ENCODE results near the gene CCDC57.

The CCDC57 gene

GRCh38 chr17:82120148-82120547 lies 92.5 kb downstream of the CCDC57 start:
- H3K4me2 ChIP-seq (ENCODE audit: insufficient read depth, low read length) = no peak overlapping the region
- TF ChIP-seq EZH2 (IDR thresholded peaks at IDR 0.05; ENCODE audit: borderline replicate concordance, low read depth, low read length, severe bottlenecking) (no peak), CTCF (IDR thresholded peaks at IDR 0.05; ENCODE audit: borderline replicate concordance, extremely low read depth, low read length, poor library complexity, severe bottlenecking) (no peak)
- no peak overlapping the region for H3K27ac ChIP-seq (ENCODE audit: low read length)
- no peaks in the 10 kb centered on the region for H3K27me3 ChIP-seq (ENCODE audit: insufficient read depth, low read length, poor library complexity)
- peaks cover 26% of the 10 kb centered on the region for H3K36me3 ChIP-seq (ENCODE audit: insufficient read depth, low read length)
- DNase-seq (no peak), ATAC-seq (ENCODE audit: insufficient read depth, low read depth) (no peak)
- no peak overlapping the region for H2AFZ ChIP-seq (ENCODE audit: low read depth, low read length)
- no peaks in the 10 kb centered on the region for H3K4me1 ChIP-seq (ENCODE audit: insufficient read depth, low read length)
- no peaks in the 10 kb centered on the region for H4K20me1 ChIP-seq (ENCODE audit: insufficient read depth, low read length)
- H3K79me2 ChIP-seq (ENCODE audit: insufficient read depth, low read length) = no peaks in the 10 kb centered on the region
- H3K9ac ChIP-seq (ENCODE audit: low read depth, low read length) = no peak overlapping the region
- no peak overlapping the region for H3K4me3 ChIP-seq (ENCODE audit: low read depth in 1 of 2, low read length in 2 of 2)
- H3K9me3 ChIP-seq (ENCODE audit: insufficient read depth, low read length, severe bottlenecking) = no peaks in the 10 kb centered on the region

- Histone ChIP-seq H3K79me2 (ENCODE audit: insufficient read depth, low read length) (no peaks in the 10 kb centered on the region), H3K4me2 (ENCODE audit: insufficient read depth, low read length) (no peak overlapping the region), H3K4me3 (ENCODE audit: low read depth in 1 of 2, low read length in 2 of 2) (no peak overlapping the region), H3K27ac (ENCODE audit: low read length) (no peak overlapping the region), H3K27me3 (ENCODE audit: insufficient read depth, low read length, poor library complexity) (no peaks in the 10 kb centered on the region), H3K9me3 (ENCODE audit: insufficient read depth, low read length, severe bottlenecking) (no peaks in the 10 kb centered on the region), H3K4me1 (ENCODE audit: insufficient read depth, low read length) (no peaks in the 10 kb centered on the region), H2AFZ (ENCODE audit: low read depth, low read length) (no peak overlapping the region), H3K9ac (ENCODE audit: low read depth, low read length) (no peak overlapping the region), H3K36me3 (ENCODE audit: insufficient read depth, low read length) (peaks cover 33% of the 10 kb centered on the region), H4K20me1 (ENCODE audit: insufficient read depth, low read length) (no peaks in the 10 kb centered on the region)
- no peak for DNase-seq
- TF ChIP-seq CTCF (IDR thresholded peaks at IDR 0.05; ENCODE audit: borderline replicate concordance, extremely low read depth, low read length, poor library complexity, severe bottlenecking) (no peak), EZH2 (IDR thresholded peaks at IDR 0.05; ENCODE audit: borderline replicate concordance, low read depth, low read length, severe bottlenecking) (no peak)
- no peak for ATAC-seq (ENCODE audit: insufficient read depth, low read depth)
Observed at GRCh38 chr17:82118815-82119380, 93.7 kb downstream of the CCDC57 start.

- H3K79me2 ChIP-seq (ENCODE audit: insufficient read depth, low read length) = no peaks in the 10 kb centered on the region
- TF ChIP-seq EZH2 (IDR thresholded peaks at IDR 0.05; ENCODE audit: borderline replicate concordance, low read depth, low read length, severe bottlenecking) = no peak
- no peak for TF ChIP-seq CTCF (IDR thresholded peaks at IDR 0.05; ENCODE audit: borderline replicate concordance, extremely low read depth, low read length, poor library complexity, severe bottlenecking)
- DNase-seq = no peak
Observed at GRCh38 chr17:82118168-82118814, 94.4 kb downstream of the CCDC57 start.

More at GRCh38 chr17:82118168-82118814, 94.4 kb downstream of the CCDC57 start:
- ATAC-seq (ENCODE audit: insufficient read depth, low read depth) = no peak
- Histone ChIP-seq H4K20me1 (ENCODE audit: insufficient read depth, low read length) (no peaks in the 10 kb centered on the region), H3K9ac (ENCODE audit: low read depth, low read length) (no peak overlapping the region), H3K27me3 (ENCODE audit: insufficient read depth, low read length, poor library complexity) (no peaks in the 10 kb centered on the region), H3K27ac (ENCODE audit: low read length) (no peak overlapping the region), H3K9me3 (ENCODE audit: insufficient read depth, low read length, severe bottlenecking) (no peaks in the 10 kb centered on the region), H3K4me2 (ENCODE audit: insufficient read depth, low read length) (no peak overlapping the region), H2AFZ (ENCODE audit: low read depth, low read length) (no peak overlapping the region), H3K36me3 (ENCODE audit: insufficient read depth, low read length) (peaks cover 37% of the 10 kb centered on the region), H3K4me1 (ENCODE audit: insufficient read depth, low read length) (no peaks in the 10 kb centered on the region), H3K4me3 (ENCODE audit: low read depth in 1 of 2, low read length in 2 of 2) (no peak overlapping the region)
